HG02885 (cell line): ENCODE data around the gene ARMC2.
"Not testable (repeated sequence)": the region's sequence is repeated elsewhere in the genome, so short reads cannot be mapped to it uniquely, and the experiment has no call there.

Experiments used
- ATAC-seq: cut with Tn5 transposase; IDR thresholded peaks from one replicate; pipeline ENCODE4 v1.9.1; 2021; ENCODE audit warnings: mild to moderate bottlenecking; ENCODE audit not compliant: unreplicated experiment, poor library complexity

The ARMC2 gene

DNA sequence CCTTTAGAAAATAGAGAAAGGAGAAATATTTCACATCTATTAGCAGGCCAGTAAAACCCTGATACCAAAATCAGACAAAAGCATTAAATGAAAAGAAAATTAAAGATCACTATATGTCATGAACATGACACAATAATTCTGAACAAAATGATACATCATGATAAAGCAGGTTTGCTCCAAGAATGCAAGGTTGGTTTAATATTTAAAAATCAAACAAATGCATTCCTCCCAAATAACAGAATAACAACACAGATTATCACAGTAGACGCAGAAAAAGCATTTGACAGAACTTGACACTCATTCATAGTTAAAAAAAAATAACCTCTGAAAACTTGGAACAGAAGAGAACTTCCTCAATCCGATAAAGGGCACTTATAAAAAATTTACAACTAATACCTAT lies 22.9 kb upstream of the ARMC2 start:
- no peak for ATAC-seq

DNA sequence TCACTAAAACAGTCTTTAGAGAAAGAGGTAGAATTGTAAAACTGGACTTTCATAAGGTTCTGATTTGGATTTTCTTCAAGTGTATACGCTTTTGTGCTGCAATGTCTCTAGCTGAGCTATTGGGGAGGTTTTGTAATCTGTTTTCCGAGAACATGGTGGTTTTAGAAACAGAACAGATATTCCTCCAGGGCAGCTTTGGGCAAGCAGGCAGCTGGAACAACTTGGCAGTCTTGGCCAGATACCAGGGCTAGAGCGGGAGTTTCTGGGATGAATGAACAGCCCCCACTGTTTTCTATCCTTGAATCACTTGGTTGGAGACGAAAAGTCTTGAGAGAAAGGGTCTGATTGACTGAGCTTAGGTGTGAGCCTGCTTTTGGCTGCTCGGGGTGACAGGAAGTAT lies 17.1 kb upstream of the ARMC2 start:
- no peak for ATAC-seq

GRCh38 chr6:108832738-108833137 lies 15.5 kb upstream of the ARMC2 start:
- ATAC-seq, result no peak

- peak; percentile 78 for ATAC-seq
These were observed 12.9 kb upstream of the ARMC2 start for GRCh38 chr6:108835218-108835850.

DNA sequence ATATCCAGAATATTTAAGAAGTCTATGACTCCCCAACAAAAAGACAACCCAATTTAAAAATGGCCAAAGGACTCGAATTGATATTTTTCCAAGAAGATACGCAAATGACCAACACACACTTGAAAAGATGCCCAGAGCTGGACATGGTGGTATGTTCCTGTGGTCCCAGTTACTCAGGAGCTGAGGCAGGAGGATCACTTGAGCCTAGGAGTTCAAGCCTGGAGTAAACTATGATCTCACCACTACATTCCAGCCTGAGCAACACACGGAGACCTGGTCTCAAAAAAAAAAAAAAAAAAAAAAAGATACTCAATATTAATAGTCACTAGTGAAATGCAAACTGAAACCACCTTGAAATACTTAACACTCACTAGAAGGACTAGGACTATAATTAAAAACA lies 12.2 kb upstream of the ARMC2 start:
- ATAC-seq, result no peak

DNA sequence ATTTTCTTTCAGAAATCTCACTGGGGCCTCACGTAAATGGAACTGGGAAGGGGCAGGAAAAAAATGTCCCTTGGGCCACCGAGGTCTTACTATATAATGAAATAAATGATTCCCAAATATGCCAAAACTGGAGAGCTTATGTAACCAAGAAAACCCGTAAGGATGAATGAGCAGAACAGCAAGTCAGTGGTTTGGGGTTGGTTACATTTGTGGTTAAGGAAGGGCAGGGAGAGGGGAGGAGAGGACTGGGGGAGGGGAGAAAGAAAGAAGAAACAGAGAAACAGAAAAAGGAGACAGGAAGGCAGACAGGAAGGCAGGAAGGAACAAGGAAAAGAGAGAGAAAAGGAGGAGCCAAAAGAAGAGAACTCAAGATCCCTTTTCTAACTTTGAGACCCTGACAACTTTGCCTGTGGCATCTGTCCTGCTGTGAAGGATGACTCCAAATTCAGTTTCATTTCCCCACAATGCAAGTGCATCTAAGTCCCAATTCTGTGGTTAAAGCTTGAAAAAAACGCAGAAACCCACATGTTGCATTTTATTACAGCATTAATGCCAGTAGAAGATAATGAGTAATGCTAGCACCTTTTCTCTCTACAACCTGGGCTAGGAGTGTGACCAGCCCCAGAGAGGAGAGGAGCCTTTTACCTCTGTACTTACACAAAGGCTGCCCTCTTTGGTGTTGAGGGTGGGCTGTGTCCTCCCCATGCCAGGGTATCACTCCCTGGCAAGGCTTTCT lies 10.8 kb upstream of the ARMC2 start:
- ATAC-seq, result no peak

- ATAC-seq, result no peak
These were observed 10.0 kb upstream of the ARMC2 start for GRCh38 chr6:108838101-108838717.

DNA sequence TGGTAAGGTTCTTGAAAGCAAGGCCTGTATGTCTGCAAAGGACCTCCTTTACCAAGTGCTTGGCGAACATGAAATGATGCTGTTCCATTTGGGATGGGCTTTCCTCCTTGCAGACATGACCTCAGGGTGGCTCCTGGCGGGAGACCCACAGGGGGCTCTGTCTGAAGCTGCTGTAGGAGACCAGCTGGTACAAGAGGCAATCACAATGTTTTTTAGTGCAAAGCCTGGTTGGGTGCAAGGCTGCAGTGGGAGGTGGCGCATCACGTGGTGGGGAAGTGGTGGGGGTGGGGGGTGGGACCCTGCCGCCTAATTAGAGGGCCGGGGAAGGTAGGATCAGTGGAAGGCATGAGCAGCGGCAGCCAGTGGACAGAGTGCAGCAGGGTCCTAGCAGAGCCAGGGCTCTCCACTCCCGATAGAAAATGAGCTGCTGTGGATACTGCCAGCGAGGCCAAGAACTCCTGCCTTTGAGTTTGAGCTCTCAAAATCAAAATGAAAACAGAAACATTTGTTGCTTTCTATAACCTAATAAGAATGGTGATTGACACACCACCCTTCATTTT lies 9.1 kb upstream of the ARMC2 start:
- no peak for ATAC-seq

GRCh38 chr6:108840919-108841318 lies 7.3 kb upstream of the ARMC2 start:
- no peak for ATAC-seq

DNA sequence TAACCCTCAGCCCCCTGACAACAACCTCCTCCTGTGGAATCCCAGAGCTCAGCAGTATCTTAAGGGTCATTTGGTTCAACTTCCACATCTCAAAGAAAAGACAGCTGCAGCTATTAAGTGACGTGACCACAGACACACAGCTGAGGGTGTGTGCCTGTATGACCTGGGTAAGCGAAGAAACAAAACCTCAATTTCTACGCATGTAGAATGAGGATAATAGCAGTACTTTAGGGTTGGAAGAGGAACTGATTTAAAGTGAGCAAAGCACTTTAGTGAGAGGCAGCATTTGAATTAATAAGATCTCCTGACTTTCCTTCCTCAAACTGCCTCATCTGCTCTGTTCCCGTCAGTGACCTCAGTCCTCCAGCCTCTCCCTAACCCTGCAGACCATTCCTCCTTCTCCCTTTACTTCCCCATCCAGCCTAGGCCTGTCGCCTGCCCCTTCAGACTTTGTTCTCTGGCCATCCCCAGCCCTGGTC lies 6.8 kb upstream of the ARMC2 start:
- no peak for ATAC-seq

DNA sequence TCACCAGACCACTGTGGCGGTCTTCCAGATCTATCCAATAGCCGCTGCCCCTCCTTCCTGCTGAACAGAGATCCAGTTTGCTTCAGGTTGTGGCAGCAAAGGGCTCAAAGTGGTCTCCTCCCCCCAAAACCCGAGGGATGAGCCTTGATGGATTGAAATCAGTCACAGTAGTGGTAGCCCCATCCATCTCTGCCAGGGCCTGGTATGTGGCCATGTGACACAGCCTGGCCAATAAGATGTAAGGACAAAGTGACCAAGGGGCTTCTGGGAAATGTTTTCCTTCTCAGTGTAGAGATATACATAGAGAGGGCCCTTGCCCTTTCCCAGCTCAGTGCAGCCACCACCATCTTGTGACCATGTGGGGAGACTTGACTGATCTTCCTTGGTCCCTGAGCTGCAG lies 4.1 kb upstream of the ARMC2 start:
- no peak for ATAC-seq

- ATAC-seq, result no peak
These were observed 3.1 kb upstream of the ARMC2 start for GRCh38 chr6:108845145-108845544.

DNA sequence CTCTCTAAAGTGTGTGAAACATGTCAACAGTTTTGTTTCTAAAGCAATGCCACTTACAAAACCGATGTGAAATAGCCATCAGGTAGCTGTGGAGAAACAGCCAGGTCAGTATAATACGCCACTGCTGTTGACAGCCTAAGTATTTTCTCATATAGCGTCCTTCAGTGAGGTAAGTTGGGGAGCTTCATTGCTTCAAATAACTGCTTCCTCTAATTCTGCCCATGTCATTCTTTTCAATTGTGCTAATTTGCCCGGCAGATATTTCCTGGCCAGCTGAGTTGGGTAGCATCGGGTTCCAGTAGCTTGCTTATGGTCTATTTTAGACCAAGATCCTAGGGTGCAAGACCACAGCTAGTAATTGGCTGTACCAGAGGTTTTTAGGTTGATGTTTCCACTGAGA lies 2.1 kb upstream of the ARMC2 start:
- no peak for ATAC-seq

DNA sequence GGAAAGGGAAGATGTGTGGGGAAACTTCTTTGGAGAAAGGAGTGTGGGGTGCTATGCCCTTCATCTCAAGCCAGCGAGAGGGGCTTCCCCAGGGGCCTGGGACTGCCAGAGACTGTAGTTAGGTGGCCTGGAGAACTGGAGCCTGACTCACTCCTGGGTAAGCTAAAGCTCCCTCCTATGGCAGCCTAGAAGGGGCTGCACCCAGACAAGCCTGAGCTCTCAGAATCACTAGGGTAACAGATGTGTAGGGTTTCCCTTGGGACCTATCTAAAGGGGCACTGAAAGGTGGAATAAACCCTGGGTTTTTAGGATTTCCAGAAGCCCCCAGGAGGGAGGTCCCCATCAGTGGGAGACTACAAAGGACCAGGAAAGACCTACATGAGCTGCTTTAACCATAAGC lies 1.6 kb upstream of the ARMC2 start:
- no peak for ATAC-seq

GRCh38 chr6:108847738-108848115 lies 495 bp upstream of the ARMC2 start:
- no peak for ATAC-seq

DNA sequence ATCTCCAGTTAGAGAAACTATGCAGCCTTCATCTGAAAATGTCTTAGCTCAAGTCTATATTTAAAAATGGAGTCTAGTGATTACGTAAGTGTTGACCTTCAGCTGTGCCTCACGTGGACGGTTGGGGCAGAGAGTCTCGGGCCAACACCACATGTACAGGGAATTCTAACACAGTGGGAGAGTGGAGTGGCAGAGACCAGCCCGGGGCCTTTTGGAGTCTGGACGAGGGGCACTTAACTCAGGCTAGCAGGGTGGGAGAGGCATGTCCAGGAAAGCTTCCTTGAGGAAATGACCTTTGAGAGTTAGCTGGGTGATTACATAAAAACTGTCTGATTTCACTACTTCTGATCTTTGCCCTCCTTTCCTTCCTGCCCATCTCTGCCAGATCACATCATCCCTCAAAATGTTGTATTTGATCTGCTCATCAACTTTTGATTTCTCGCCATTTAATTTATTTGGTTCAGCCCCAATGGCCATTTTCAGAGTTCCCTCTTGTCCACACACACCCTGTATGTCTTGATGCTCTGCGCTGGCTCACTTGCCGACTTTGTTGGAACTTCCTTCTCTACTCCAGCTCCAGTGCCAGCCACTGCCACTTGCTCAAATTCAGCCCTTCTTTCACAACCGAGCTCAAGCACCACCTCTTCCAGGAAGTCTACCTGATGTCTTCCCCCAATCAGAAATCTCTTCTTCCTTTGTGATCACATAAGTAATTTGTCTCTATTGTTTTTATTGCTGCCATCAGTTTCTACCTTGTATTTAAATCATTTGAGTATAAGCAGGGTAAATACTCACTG lies 2.6 kb downstream of the ARMC2 start:
- ATAC-seq, result no peak

- ATAC-seq, result no peak
These were observed 3.5 kb downstream of the ARMC2 start for GRCh38 chr6:108851756-108852155.

- ATAC-seq, result no peak
These were observed 4.9 kb downstream of the ARMC2 start for GRCh38 chr6:108853077-108853476.

- ATAC-seq, result no peak
These were observed 14.4 kb downstream of the ARMC2 start for GRCh38 chr6:108862479-108863191.

DNA sequence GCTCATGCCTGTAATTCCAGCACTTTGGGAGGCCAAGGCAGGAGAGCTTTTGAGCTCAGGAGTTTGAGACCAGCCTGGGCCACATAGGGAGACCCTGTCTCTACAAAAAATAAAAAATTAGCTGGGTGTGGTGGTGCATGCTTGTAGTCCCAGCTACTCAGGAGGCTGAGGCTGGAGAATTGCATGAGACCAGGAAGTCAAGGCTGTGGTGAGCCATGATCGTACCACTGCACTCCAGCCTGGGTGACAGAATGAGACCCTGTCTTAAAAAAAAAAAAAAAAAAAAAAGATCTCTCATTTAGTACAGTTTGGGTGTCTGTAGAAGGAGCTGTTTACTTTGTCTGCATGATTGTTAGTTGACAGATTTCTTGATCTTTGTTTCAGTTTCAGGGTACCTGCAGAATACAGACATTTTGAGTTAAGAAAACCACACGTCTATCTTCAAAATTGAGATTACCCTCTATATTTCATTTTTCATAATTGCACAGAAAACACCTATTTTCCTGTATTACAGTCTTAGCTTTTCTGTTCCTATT lies 17.6 kb downstream of the ARMC2 start:
- ATAC-seq, result not testable (repeated sequence)
